GM18868 (cell line): ENCODE measurements around the gene SRSF3.
"Not testable (repeated sequence)": the region's sequence is repeated elsewhere in the genome, so short reads cannot be mapped to it uniquely, and the experiment has no call there.

Experiments
- ATAC-seq: cut with Tn5 transposase; IDR thresholded peaks from one replicate; pipeline ENCODE4 v1.9.1; 2021; ENCODE audit warnings: mild to moderate bottlenecking, moderate library complexity; ENCODE audit not compliant: unreplicated experiment

The SRSF3 gene

DNA sequence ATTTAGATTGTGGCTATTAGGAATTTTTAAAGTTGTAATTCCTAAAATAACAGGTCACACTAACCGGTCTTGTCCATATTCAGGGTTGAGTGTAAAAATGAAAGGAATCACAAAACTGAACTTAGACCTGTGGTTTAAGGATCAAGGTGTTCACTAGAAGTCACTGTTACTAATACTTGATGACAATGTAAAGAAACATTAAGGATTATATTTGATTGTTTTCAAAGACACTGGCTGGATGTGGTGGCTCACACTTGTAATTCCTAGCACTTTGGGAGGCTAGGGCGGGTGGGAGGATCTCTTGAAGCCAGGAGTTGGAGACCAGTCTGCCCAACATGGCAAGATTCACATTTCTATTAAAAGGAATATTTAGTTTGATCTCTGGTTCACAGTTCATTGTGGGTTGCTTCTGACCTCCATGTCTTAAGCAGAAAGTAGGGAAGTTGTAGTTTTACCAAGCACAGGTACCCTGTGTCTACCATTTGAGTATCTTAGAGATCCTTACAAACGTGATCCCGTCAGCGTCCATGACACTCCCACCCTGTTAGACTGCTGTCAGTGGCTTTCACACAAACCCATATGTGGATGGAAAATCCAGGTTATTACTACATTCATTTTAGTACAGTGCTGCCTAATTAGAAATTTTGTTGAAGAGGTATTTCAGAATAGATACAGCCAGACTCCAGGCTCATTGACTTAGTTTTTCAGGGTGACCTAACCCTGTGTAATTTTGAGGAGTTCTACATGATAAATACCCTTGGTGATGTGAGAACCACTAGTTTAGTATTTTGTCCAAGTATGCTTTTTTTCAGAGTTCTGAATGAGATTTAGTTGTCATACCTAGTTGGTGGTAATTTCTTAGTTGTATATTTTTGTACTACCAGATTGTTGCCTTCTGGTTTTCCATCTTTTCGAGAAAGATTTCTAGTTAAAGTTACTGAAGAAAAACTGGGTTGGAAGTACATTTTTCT lies 10.2 kb downstream of the SRSF3 start:
- ATAC-seq: no peak

GRCh38 chr6:36605143-36605542 lies 11.0 kb downstream of the SRSF3 start:
- ATAC-seq: no peak

- no peak for ATAC-seq
These were observed 11.6 kb downstream of the SRSF3 start for GRCh38 chr6:36605560-36606391.

- not testable (repeated sequence) for ATAC-seq
These were observed 13.1 kb downstream of the SRSF3 start for GRCh38 chr6:36607305-36607682.

DNA sequence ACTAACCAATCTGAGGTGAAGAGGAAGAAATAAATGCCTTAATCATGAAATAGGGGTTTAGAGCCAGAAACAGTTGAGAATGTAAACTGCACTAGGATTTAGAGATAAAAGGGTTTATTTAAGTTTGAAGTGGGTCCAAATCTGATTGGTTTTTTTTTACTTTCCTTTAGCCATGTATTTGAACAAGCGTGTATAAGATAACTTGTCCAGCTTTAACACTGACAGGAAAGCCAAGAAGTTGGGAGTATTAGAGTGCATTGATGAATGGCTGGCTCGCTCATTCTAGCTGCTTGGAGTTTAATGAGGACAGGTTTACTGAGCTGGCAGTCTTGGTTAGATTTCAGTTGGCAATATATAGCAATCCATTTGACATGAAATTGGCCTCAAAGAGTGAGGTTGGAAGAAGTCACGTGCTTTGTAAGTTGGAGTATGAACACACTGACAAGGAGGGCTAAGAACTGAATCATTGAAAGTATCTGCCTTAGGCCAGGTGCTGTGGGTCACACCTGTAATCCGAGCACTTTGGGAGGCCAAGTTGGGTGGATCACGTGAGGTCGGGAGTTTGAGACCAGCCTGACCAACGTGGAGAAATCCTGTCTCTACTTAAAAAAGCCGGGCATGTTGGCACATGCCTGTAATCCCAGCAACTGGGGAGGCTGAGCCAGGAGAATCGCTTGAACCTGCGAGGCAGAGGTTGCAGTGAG lies 13.7 kb downstream of the SRSF3 start:
- ATAC-seq: no peak

GRCh38 chr6:36608788-36609563 lies 14.8 kb downstream of the SRSF3 start:
- ATAC-seq: no peak

DNA sequence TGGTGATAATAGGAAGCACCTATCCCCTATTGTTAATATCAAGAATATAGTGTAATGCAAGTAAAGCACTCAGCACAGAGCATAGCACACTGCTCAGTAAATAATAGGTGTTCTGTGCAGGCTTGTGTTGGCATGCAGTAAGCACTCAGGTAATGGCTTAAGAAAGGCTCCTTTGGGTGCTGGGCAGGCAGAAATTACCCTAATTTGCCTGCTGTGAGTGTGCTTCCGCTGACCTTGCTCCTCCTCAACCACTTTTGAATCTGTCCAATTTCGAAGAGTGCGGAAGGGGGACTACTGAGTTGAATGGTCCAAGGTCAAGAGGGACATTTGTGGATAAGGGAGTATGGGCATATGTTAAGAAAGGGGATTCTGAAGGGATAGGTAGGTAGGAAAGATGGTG lies 15.4 kb downstream of the SRSF3 start:
- ATAC-seq: no peak

DNA sequence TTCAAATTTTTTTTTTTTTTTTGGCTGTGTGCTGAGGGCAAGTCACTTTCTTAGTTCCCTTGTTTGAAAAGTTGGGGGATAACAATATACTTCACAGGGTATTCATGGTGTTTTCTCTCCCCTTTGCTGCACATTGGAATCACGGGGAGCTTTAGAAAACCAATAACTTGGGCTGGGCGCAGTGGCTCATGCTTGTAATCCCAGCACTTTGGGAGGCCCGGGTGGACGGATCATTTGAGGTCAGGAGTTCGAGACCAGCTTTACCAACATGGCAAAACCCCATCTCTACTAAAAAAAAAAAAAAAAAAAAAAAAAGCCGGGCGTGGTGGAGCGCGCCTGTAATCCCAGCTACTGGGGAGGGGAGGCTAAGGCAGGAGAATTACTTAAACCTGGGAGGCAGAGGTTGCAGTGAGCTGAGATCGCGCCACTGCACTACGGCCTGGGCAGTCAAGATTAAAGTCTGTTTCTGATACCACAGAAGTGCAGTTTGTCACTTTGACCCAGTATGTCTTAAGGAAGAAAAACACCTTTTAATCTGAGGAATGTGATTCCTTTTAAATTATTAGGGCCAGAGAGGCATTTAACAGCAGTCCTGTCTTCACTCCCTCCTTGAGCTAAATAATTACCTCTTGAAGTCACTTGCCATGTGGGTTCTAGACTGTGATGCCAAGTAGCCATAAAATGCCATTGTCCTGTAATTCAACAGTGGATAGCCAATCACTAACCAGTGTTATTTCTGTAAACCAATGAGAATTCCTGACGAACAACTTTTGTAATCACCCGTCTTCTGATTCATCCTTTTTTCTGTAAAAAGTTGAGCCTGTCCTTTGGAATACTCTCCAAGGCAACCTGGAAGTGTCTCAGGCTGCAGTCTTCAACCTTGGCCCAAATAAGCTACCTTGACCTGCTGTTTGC lies 16.1 kb downstream of the SRSF3 start:
- ATAC-seq: no peak

- ATAC-seq: no peak
These were observed 16.8 kb downstream of the SRSF3 start for GRCh38 chr6:36610956-36611336.

DNA sequence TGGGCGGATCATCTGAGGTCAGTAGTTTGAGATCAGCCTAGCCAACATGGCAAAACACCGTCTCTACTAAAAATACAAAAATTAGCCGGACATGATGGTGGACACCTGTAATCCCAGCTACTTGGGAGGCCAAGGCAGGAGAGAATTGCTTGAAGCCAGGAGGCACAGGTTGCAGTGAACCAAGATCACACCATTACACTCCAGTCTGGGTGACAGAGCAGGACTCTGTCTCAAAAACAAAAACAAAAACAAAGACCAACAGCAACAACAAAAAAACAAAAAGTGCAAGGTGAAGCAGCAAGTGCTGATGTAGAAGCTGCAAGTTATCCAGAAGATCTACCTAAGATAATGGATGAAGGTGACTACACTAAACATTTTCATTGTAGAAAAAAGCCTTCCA lies 17.5 kb downstream of the SRSF3 start:
- not testable (repeated sequence) for ATAC-seq

DNA sequence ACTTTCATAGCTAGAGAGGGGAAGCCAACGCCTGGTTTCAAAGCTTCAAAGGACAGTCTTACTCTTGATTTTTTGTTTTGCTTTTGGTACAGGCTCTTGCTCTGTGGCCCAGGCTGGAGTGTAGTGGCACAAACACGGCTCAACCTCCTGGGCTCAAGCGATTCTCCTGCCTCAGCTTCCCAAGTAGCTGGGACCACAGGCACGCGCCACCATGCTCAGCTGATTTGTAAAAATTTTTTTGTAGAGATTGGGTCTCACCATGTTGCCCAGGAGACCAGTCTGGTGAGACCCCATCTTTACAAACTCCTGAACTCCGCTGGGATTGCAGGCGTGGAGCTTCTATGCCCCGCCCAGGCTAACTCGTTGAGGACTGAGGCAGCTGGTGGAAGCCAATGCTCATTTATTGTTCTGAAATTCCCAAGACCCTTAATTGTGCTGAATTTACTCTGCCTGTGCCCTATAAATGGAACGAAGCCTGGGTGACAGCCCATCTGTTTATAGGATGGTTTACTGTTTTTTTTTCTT lies 18.0 kb downstream of the SRSF3 start:
- no peak for ATAC-seq

- no peak for ATAC-seq
These were observed 19.2 kb downstream of the SRSF3 start for GRCh38 chr6:36613200-36613995.

GRCh38 chr6:36615018-36615761 lies 21.0 kb downstream of the SRSF3 start:
- ATAC-seq: no peak

GRCh38 chr6:36616893-36617521 lies 22.8 kb downstream of the SRSF3 start:
- ATAC-seq: no peak

- no peak for ATAC-seq
These were observed 24.5 kb downstream of the SRSF3 start for GRCh38 chr6:36618366-36619355.

- ATAC-seq: no peak
These were observed 27.3 kb downstream of the SRSF3 start for GRCh38 chr6:36621371-36621855.
